Mesodermal cell (in vitro differentiated cells): ENCODE data around the gene EGLN2.
"Not testable (repeated sequence)": the region's sequence is repeated elsewhere in the genome, so short reads cannot be mapped to it uniquely, and the experiment has no call there.

Source experiments
- H3K27ac ChIP-seq: 2 replicates; pipeline ENCODE4 v1.7.0; 2013; ENCODE audit warnings: mild to moderate bottlenecking, low read depth, low read length, moderate library complexity; ENCODE audit not compliant: severe bottlenecking
- H3K36me3 ChIP-seq: 2 replicates; pipeline ENCODE4 v1.7.1; 2013; ENCODE audit warnings: mild to moderate bottlenecking, low read length, moderate library complexity; ENCODE audit not compliant: control insufficient read depth, insufficient read depth
- H3K4me1 ChIP-seq: one replicate; pipeline ENCODE4 v1.7.1; 2013; ENCODE audit warnings: mild to moderate bottlenecking, low read length; ENCODE audit not compliant: insufficient read depth, control insufficient read depth, poor library complexity, severe bottlenecking
- H3K4me3 ChIP-seq: 2 replicates; pipeline ENCODE4 v1.7.0; 2013; ENCODE audit warnings: low read length, control low read depth, mild to moderate bottlenecking; ENCODE audit not compliant: insufficient read depth, poor library complexity, severe bottlenecking; ENCODE audit errors: extremely low read depth
- H3K9me3 ChIP-seq: 2 replicates; pipeline ENCODE4 v1.7.1; 2013; ENCODE audit warnings: mild to moderate bottlenecking, low read length, moderate library complexity; ENCODE audit not compliant: control insufficient read depth
- WGBS, 2 experiments: methylation state at CpG; one replicate each; pipeline ENCODE4 v1.1.5; 2013; ENCODE audit warnings: missing lambda C conversion rate in 2 of 2; ENCODE audit not compliant: insufficient coverage in 2 of 2; 5-methylcytosine and 5-hydroxymethylcytosine counted together

Gene EGLN2

DNA sequence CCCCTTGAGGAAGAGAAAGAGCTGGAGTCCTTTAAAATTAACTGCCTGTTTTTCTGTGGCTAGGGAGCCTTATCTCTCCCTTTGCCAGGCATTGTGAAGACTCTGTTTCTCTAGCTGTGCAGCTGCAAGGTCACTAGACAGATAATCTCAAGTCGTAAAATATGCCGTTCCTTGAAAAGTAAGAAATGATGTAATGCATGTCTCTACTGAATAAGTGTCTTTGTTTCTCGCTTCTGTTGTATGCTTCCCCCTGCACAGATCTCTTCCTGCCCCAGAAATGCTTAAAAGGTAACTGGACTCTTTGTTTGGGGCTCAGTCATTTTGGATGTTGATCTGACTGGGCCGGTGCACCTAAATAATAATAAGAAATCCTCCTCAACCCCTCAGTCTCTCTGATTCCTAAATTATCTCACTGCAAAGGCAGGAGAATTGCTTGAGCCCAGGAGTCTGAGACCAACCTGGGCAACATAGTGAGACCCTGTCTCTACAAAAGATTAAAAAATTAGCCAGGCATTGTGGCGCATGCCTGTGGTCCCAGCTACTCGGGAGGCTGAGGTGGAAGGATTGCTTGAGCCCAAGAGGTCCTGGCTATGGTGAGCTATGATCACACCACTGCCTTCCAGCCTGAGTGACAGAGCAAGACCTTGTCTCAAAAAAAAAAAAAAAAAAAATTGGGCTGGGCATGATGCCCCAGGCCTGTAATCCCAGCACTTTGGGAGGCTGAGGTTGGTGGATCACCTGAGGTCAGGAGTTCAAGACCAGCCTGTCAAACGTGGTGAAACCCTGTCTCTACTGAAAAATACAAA lies 34.9 kb downstream of the EGLN2 start:
- peak overlapping the region; percentile 69 for H3K27ac ChIP-seq
- H3K4me1 ChIP-seq, H3K36me3 ChIP-seq, H3K4me3 ChIP-seq, H3K9me3 ChIP-seq: not testable (repeated sequence)
- WGBS, 2 experiments = no CpG with 5 or more reads among the region's 7 CpGs

DNA sequence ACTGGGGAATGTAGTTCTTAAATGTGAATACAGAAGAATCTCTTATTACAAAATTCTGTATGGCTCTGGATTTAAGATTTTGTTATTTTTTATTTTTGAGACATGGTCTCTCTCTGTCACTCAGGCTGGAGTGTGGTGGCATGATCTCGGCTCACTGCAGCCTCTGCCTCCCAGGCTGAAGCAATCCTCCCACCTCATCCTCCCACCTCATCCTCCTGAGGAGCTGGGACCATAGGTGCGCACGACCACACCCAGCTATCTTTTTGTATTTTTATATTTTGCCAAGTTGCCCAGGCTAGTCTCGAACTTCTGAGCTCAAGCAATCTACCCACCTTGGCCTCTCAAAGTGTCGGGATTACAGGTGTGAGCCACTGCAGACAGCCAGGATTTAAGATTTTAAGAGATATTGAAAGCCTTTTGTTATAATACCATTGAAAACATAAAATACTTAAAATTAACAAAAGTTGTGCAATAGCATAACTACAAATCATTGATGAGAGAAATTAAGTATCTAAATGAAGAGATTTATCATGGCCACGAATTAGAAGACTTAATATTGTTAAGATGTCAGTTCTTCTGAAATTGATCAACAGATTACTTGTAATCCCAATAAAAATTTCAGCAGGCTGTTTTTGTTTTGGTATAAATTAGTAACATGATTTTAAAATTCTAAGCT lies 37.9 kb downstream of the EGLN2 start:
- Histone ChIP-seq H3K36me3 (no peaks in the 10 kb centered on the region), H3K4me3 (no peak overlapping the region), H3K4me1 (no peaks in the 10 kb centered on the region), H3K27ac (no peak overlapping the region), H3K9me3 (no peaks in the 10 kb centered on the region)
- 69 to 88% methylated on average over 2 to 3 of the region's 6 CpGs for WGBS, 2 experiments

DNA sequence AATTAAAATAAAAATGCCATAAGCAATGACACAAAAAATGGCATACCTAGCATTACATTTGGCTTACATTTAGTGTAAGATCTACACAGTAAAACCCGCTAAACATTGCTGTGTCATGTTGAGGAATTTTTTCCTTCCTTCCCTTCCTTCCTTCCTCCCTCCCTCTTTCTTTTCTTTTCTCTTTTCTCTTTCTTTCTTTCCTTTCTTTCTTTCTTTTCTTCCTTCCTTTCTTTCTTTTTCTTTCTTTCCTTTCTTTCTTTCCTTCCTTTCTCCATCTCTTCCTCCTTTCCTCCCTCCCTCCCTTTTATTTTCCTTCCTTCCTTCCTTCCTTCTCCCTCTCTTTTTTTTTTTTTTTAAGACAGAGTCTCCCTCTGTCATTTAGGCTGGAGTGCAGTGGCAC lies 39.5 kb downstream of the EGLN2 start:
- not testable (repeated sequence) for H3K36me3 ChIP-seq, H3K4me3 ChIP-seq, H3K4me1 ChIP-seq, H3K9me3 ChIP-seq, H3K27ac ChIP-seq
- WGBS, 2 experiments = 80 to 100% methylated on average over 1 of the region's 1 CpG

DNA sequence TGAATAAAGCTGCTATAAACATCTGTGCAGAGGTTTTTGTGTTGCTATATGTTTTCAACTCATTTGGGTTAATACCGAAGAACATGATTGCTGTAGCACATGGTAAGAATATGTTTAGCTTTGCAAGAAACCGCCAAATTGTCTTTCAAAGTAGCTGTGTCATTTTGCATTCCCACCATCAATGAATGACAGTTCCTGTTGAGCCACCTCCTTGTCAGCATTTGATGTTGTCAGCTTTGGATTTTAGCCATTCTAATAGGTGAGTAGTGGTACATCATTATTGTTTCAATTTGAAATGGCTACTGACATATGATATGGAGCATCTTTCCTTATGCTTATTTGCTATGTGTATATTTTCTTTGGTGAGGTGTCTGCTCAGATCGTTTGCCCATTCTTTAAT lies 43.0 kb downstream of the EGLN2 start:
- WGBS, 2 experiments = 100% methylated on average over 1 of the region's 3 CpGs
- not testable (repeated sequence) for H3K27ac ChIP-seq

DNA sequence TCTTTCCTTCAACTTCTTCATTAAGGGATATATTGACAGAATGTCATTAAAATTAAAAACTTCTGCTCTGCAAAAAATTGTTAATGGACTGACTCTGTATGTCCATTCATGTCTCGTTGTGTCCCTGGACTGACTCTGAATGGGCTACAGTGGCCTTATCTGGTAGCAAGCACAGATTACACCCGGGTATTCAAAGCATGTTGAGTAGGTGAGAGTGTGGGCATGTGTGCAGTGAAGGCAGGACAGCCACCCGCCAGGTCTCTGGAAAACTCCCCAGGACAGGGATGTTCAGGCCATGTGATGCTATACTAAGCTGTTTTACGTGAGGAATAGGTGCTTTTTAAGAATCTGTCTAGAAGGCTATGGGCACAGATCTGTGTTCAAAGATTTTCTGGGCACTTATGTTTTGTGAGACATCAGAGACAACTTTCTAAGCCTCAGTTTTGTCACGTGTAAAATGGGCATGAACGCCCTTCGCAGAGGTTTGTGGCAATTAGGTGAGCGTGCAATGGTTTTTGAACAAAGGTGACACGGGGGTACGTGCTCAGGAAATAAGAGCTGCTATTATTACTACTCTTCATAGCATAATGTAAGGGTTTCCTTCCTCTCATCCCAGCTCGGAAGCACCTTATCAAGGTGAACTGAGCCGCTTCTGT lies 44.1 kb downstream of the EGLN2 start:
- not testable (repeated sequence) for H3K27ac ChIP-seq, H3K36me3 ChIP-seq, H3K4me3 ChIP-seq, H3K4me1 ChIP-seq, H3K9me3 ChIP-seq
- WGBS, 2 experiments = 49 to 73% methylated on average over 4 to 7 of the region's 12 CpGs

More for the DNA sequence above, 43.0 kb downstream of the EGLN2 start:
- not testable (repeated sequence) for H3K9me3 ChIP-seq, H3K36me3 ChIP-seq, H3K4me1 ChIP-seq, H3K4me3 ChIP-seq

DNA sequence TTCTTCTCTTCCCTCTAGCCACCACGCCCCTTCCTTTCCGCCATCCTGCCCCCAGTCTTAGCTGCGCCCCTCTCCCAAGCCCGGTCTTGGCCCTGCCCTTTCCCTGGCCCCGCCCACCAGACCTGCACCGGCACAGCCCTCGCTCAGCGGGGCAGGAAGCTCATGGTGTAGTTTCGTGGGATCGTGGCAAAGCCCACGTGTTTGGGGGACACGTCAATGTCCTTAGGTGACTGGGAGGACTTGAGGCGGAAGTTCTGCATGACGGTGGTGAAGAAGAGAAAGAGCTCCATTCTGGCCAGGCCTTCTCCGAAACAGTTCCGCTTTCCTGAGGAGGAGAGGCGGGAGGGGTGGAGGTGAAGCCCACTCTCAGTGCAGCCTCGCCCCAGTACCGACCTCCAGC lies 44.7 kb downstream of the EGLN2 start:
- H3K36me3 ChIP-seq, H3K4me3 ChIP-seq: not testable (repeated sequence)
- 40% methylated on average over 1 of the region's 19 CpGs; no CpG with 5 or more reads in 1 of the 2 experiments for WGBS, 2 experiments

DNA sequence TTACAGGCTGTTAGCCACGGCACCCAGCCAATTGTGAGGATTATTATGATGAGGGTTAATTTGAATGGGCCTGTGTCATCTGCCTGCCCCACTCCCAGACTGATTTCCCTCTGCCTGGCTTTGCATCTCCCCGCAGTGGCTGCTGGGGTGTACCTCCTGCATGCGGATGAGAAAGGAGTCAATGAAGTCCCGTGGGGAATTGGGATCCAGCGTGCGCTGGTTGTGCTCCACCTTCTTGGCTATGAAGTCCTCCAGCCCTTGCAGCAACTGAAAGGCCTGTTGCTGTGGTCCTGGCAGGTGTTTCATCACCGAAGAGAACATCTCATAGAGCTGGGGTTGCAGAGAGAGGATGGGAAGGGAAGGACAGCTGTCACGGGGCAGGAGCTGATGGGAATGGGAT lies 47.7 kb downstream of the EGLN2 start:
- H3K36me3 ChIP-seq, H3K4me1 ChIP-seq, H3K27ac ChIP-seq, H3K4me3 ChIP-seq, H3K9me3 ChIP-seq: not testable (repeated sequence)
- WGBS, 2 experiments = 85 to 93% methylated on average over 5 of the region's 8 CpGs

More for the DNA sequence above, 44.7 kb downstream of the EGLN2 start:
- H3K27ac ChIP-seq, H3K4me1 ChIP-seq, H3K9me3 ChIP-seq: not testable (repeated sequence)

DNA sequence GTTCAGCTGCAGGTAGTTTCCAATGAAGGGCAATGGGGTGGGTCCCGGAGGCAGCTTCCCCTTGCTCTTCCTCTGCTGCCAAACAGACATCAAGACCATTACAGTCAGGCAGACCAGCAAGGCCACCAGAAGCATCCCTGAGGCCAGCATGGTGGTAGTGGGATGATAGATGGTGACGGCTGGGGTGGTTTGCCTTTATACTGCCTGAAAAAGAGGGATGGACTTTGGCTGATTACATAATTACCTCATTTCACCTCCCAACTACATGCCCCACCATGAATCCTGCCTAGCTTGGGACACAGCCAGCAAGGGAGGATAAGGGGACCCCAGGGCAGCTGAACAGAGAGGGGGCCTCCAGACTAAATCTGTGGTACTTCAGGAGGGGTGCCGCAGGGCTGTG lies 51.3 kb downstream of the EGLN2 start, which contains the start of gene CYP2A6:
CYP2A6 (minus strand) TSS at position 171 of the 400 bp plus-strand sequence; CDS start at position 150, 21 bp downstream.
- 83 to 100% methylated on average over 1 of the region's 3 CpGs for WGBS, 2 experiments
- H3K27ac ChIP-seq, H3K4me1 ChIP-seq, H3K4me3 ChIP-seq, H3K36me3 ChIP-seq, H3K9me3 ChIP-seq: not testable (repeated sequence)

DNA sequence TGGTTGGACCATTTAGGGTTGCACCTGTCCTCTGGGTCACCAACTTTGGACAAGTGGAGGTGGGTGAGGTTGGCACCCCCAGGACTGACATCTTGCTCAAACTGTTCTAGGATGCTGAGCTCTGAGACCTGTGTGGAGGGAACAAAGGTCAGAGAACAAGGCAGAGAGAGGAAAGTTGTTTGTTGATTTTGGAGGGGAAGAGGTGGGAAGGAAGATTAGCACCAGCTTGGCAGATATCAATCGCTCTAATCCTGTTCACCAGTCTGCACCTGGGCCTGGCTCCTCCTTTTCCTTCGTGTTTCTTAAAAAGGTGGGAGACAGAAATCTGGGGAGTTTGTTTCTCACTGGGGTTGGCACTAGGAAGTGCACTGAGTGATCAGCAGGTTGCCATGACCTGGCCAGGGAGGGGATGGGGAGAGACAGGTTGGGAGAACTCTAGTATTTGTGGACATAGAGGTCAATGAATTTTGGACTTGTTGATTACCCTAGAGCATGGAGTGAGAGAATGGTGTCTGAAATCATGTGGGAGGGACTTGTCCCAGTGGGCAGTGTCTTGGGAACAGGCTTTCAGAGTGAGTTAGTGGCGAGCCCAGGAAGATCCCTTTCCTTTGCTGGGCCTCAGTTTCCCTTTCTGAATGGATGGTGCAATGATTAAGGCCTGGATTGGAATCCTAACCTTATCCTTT lies 53.6 kb downstream of the EGLN2 start:
- WGBS, 2 experiments = 79 to 83% methylated on average over 1 to 2 of the region's 3 CpGs
- not testable (repeated sequence) for H3K36me3 ChIP-seq, H3K9me3 ChIP-seq, H3K4me3 ChIP-seq, H3K4me1 ChIP-seq, H3K27ac ChIP-seq
